GM13976 (cell line): ENCODE results near the gene CBX5.
"Not testable (repeated sequence)": the region's sequence is repeated elsewhere in the genome, so short reads cannot be mapped to it uniquely, and the experiment has no call there.

Experiments used
- DNase-seq: peaks from one replicate; pipeline ENCODE4 v3.0.0; 2012; ENCODE audit warnings: low spot score
- CTCF ChIP-seq: IDR thresholded peaks from 2 replicates; pipeline ENCODE4 v1.5.1; 2012; ENCODE audit warnings: borderline replicate concordance, mild to moderate bottlenecking; ENCODE audit not compliant: insufficient read depth; ENCODE audit errors: extremely low read depth, missing control alignments, control extremely low read depth
- in situ Hi-C: fragments of 300-500 bp; cut with MboI; formaldehyde crosslinking; loops from one replicate; pipeline ENCODE4 v1.12.0; 2022; ENCODE audit warnings: low sequenced_read_pairs, mixed read lengths, inconsistent platforms; ENCODE audit not compliant: unreplicated experiment

Gene CBX5

GRCh38 chr12:54292083-54292930 is 12.4 kb upstream of the CBX5 start:
- no peak for DNase-seq
- in situ Hi-C loops, result loop anchor here (10.0 kb wide), 1 partner anchor 72 kb away; the partner anchor contains the start of gene GPR84

GRCh38 chr12:54287261-54288157 is 7.6 kb upstream of the CBX5 start:
- in situ Hi-C loops, result no loop called here
- DNase-seq, result no peak
- no peak for TF ChIP-seq CTCF

More at GRCh38 chr12:54292083-54292930, 12.4 kb upstream of the CBX5 start:
- no peak for TF ChIP-seq CTCF

GRCh38 chr12:54286042-54287030 is 6.4 kb upstream of the CBX5 start:
- in situ Hi-C loops, result no loop called here
- no peak for TF ChIP-seq CTCF
- no peak for DNase-seq

- in situ Hi-C loops, result no loop called here
- no peak for DNase-seq
These were observed 5.5 kb upstream of the CBX5 start for GRCh38 chr12:54285150-54286041.

GRCh38 chr12:54284070-54284780 is 4.3 kb upstream of the CBX5 start:
- DNase-seq, in situ Hi-C loops: not testable (repeated sequence)

More at GRCh38 chr12:54285150-54286041, 5.5 kb upstream of the CBX5 start:
- no peak for TF ChIP-seq CTCF
